A549 (cell line): ENCODE data around the gene MAP3K14. TPM values are rescaled to one million over a fixed set of nuclear protein-coding genes. Genes with fewer than 3 reads are reported as not detected.

Experiments used
- ATAC-seq, 2 experiments: fragments of 200-7000 bp in 1 of 2; fragments of >200 bp in 1 of 2; cut with Nextera tagmentation in 1 of 2; cut with Tn5 transposase in 1 of 2; 3 replicates each; pipeline versions ENCODE4 v1.8.0 to v1.9.1; 2018 to 2020; ENCODE audit warnings: mild to moderate bottlenecking in 1 of 2, moderate library complexity in 1 of 2
- CTCF ChIA-PET: fragments of 300-600 bp; sonication (Branson Sonifier 250); formaldehyde crosslinking; extraction: SDS; loops from one replicate; lab custom pipeline; 2021; ENCODE audit warnings: antibody characterized with exemption, inconsistent platforms; lab: Yijun Ruan, JAX
- POLR2A ChIA-PET: fragments of 350-600 bp; formaldehyde crosslinking; extraction: SDS; loops from one replicate; lab custom pipeline; 2021; ENCODE audit warnings: antibody characterized with exemption, inconsistent platforms; lab: Yijun Ruan, JAX
- DNase-seq, 2 experiments: peaks; one replicate each; pipeline versions ENCODE4 v3.0.0 to v3.0.0-alpha.2; 2011 to 2016; ENCODE audit warnings: low read depth in 1 of 2, low spot score in 1 of 2
- FAIRE-seq: peaks from 2 replicates; lab custom pipeline; 2011; peaks lifted over from hg19 to GRCh38; lab: Jason Lieb, UNC
- H3K27ac ChIP-seq, 2 experiments: fragments of >200 bp; sonication (Bioruptor Twin); formaldehyde crosslinking; 3 replicates each; pipeline ENCODE4 v1.5.1; 2016 to 2017
- H3K4me1 ChIP-seq: fragments of >200 bp; sonication (Bioruptor Twin); formaldehyde crosslinking; 3 replicates; pipeline ENCODE4 v1.6.1; 2016
- H3K4me2 ChIP-seq: fragments of >200 bp; sonication (Bioruptor Twin); formaldehyde crosslinking; 3 replicates; pipeline ENCODE4 v1.6.1; 2016
- H3K4me3 ChIP-seq: fragments of >200 bp; sonication (Bioruptor Twin); formaldehyde crosslinking; 3 replicates; pipeline ENCODE4 v1.5.1; 2016
- H3K9me3 ChIP-seq: fragments of >200 bp; sonication (Bioruptor Twin); formaldehyde crosslinking; 3 replicates; pipeline ENCODE4 v1.6.1; 2016
- BHLHE40 ChIP-seq: IDR thresholded peaks from 2 replicates; pipeline ENCODE4 v1.6.1; 2012; ENCODE audit warnings: low read depth, low read length, inconsistent platforms
- CBX8 ChIP-seq: fragments of 200-600 bp; sonication (generic); IDR thresholded peaks from 2 replicates; pipeline ENCODE4 v1.6.1; 2016
- CEBPB ChIP-seq, 2 experiments: fragments of >200 bp in 1 of 2; sonication (Bioruptor Twin) in 1 of 2; formaldehyde crosslinking in 1 of 2; IDR thresholded peaks; 2 replicates each; pipeline ENCODE4 v1.6.1; 2012 to 2016
- CHD4 ChIP-seq: fragments of 200-600 bp; sonication (generic); IDR thresholded peaks from 2 replicates; pipeline ENCODE4 v1.6.1; 2016; ENCODE audit warnings: antibody characterized with exemption, mild to moderate bottlenecking, borderline replicate concordance
- CTCF ChIP-seq: fragments of >200 bp; sonication (Bioruptor Twin); formaldehyde crosslinking; IDR thresholded peaks from 3 replicates; pipeline ENCODE4 v1.5.1; 2016
- EHMT2 ChIP-seq: fragments of 200-600 bp; sonication (generic); IDR thresholded peaks from 2 replicates; pipeline ENCODE4 v1.6.1; 2016; ENCODE audit warnings: antibody characterized with exemption, low read depth, mild to moderate bottlenecking, moderate library complexity
- FOSL2 ChIP-seq, 2 experiments: fragments of 450-650 bp in 1 of 2; fragments of >200 bp in 1 of 2; sonication (Bioruptor Twin) in 1 of 2; formaldehyde crosslinking; IDR thresholded peaks; 2 replicates each; pipeline versions ENCODE4 v1.5.0 to v1.6.1; 2016 to 2020; ENCODE audit warnings: mild to moderate bottlenecking in 1 of 2, moderate library complexity in 1 of 2
- FOXS1 ChIP-seq: fragments of 250-450 bp; sonication (Bioruptor Pico); IDR thresholded peaks from 2 replicates; pipeline ENCODE4 v1.5.0; 2020; ENCODE audit warnings: mild to moderate bottlenecking, moderate library complexity
- HEYL ChIP-seq: fragments of 250-450 bp; sonication (Bioruptor Pico); IDR thresholded peaks from 2 replicates; pipeline ENCODE4 v1.8.0; 2021; ENCODE audit warnings: mild to moderate bottlenecking, moderate library complexity
- HOXA7 ChIP-seq: fragments of 250-450 bp; sonication (Bioruptor Pico); IDR thresholded peaks from 2 replicates; pipeline ENCODE4 v1.5.0; 2020; ENCODE audit warnings: mild to moderate bottlenecking, moderate library complexity
- HOXB5 ChIP-seq: fragments of 250-450 bp; sonication (Bioruptor Pico); IDR thresholded peaks from 2 replicates; pipeline ENCODE4 v1.5.0; 2020; ENCODE audit warnings: mild to moderate bottlenecking, moderate library complexity
- JUNB ChIP-seq: fragments of >200 bp; sonication (Bioruptor Twin); formaldehyde crosslinking; IDR thresholded peaks from 2 replicates; pipeline ENCODE4 v1.6.1; 2016
- MAFK ChIP-seq: fragments of 450-650 bp; IDR thresholded peaks from 2 replicates; pipeline ENCODE4 v1.6.1; 2014; ENCODE audit not compliant: partially characterized antibody
- MYC ChIP-seq: IDR thresholded peaks from 2 replicates; pipeline ENCODE4 v1.6.1; 2012; ENCODE audit warnings: mild to moderate bottlenecking, inconsistent platforms, low read length, improper control_type of control experiment, borderline replicate concordance
- NPAS2 ChIP-seq: fragments of 250-450 bp; sonication (Bioruptor Pico); IDR thresholded peaks from 2 replicates; pipeline ENCODE4 v1.8.0; 2022; ENCODE audit warnings: mild to moderate bottlenecking, moderate library complexity, borderline replicate concordance
- NR3C1 ChIP-seq: fragments of >200 bp; sonication (Bioruptor Twin); formaldehyde crosslinking; IDR thresholded peaks from 3 replicates; pipeline ENCODE4 v1.6.1; 2017
- POLR2AphosphoS2 ChIP-seq: conservative IDR thresholded peaks from 2 replicates; pipeline ENCODE4 v1.6.1; 2012; ENCODE audit warnings: low read length, improper control_type of control experiment, inconsistent platforms
- RAD21 ChIP-seq, 2 experiments: fragments of >200 bp in 1 of 2; sonication (Bioruptor Twin) in 1 of 2; formaldehyde crosslinking in 1 of 2; IDR thresholded peaks in 1 of 2; conservative IDR thresholded peaks in 1 of 2; 2 replicates in 1 of 2; 3 replicates in 1 of 2; pipeline ENCODE4 v1.6.1; 2012 to 2018; ENCODE audit warnings: inconsistent platforms in 1 of 2
- SMC3 ChIP-seq: fragments of >200 bp; sonication (Bioruptor Twin); formaldehyde crosslinking; IDR thresholded peaks from 3 replicates; pipeline ENCODE4 v1.6.1; 2018; ENCODE audit warnings: inconsistent platforms
- ZC3H11A ChIP-seq: fragments of 450-650 bp; IDR thresholded peaks from 2 replicates; pipeline ENCODE4 v1.6.1; 2014; ENCODE audit warnings: antibody characterized with exemption, mild to moderate bottlenecking
- ZSCAN20 ChIP-seq: fragments of 250-450 bp; sonication (Bioruptor Pico); IDR thresholded peaks from 2 replicates; pipeline ENCODE4 v1.8.0; 2022; ENCODE audit warnings: mild to moderate bottlenecking, moderate library complexity
- WGBS: methylation state at CpG from one replicate; pipeline ENCODE4 v1.1.6; 2017; ENCODE audit errors: missing lambda C conversion rate; 5-methylcytosine and 5-hydroxymethylcytosine counted together
- polyA plus RNA-seq, 4 experiments: library from polyadenylated mRNA; depleted of rRNA in 3 of 4; stranded (reverse); fragments of >200 nt; fragmentation: RNase III in 1 of 4; extraction: RNeasy Plus Mini Kit Qiagen cat#74134 plus additional on column Dnase treatment in 1 of 4; gene quantifications; 2 replicates in 3 of 4; 3 replicates in 1 of 4; pipeline ENCODE4 v1.2.3, GENCODE V29; 2011 to 2017
- TF ChIP-seq, protein P1 (sequence below): IDR thresholded peaks from 2 replicates; pipeline ENCODE4 v1.6.1; 2012

MAP3K14 gene
- polyA plus RNA-seq, 2 of the 4 experiments (the other 2 are of a cell fraction), result 9.1 to 34.5 TPM

GRCh38 chr17:45234641-45235415 is 82.0 kb downstream of the MAP3K14 start:
- CTCF ChIA-PET, result interaction anchor here (0.7 to 52.3 kb wide), 45 partner anchors 8 to 193 kb away, joined by 3 to 2147 read pairs (median 5); partner anchors contain the start of genes ACBD4, FMNL1, HEXIM1 and HEXIM2
- 25% methylated on average over 6 of the region's 6 CpGs for WGBS
- DNase-seq, result peak in 1 of 2 experiments; percentile 66

GRCh38 chr17:45233423-45233924 is 83.3 kb downstream of the MAP3K14 start:
- CTCF ChIA-PET, result interaction anchor here (3.0 to 52.3 kb wide), 8 partner anchors 7 to 150 kb away, joined by 8 to 2147 read pairs (median 128); partner anchors contain the start of genes ACBD4, FMNL1, HEXIM1 and HEXIM2
- FAIRE-seq (no peak), DNase-seq (peak in 1 of 2 experiments; percentile 3), ATAC-seq (no peak)
- no peaks in the 10 kb centered on the region for H3K9me3 ChIP-seq
- WGBS, result 83% methylated on average over 8 of the region's 8 CpGs
- H3K4me1 ChIP-seq, result peaks cover 52% of the 10 kb centered on the region
- H3K27ac ChIP-seq, result peak overlapping the region in 1 of 2 experiments; percentile 97; a peak in 4 of 6 replicates
- POLR2A ChIA-PET, result no interaction called here
- no peak overlapping the region for H3K4me3 ChIP-seq
- no peak overlapping the region for H3K4me2 ChIP-seq
- TF ChIP-seq HOXA7 (CRISPR knock-in tag) (no peak), NR3C1 (no peak), FOSL2 (IDR thresholded peaks at IDR 0.05) (no peak), FOSL2 (CRISPR knock-in tag; IDR thresholded peaks at IDR 0.05) (no peak)

More at GRCh38 chr17:45234641-45235415, 82.0 kb downstream of the MAP3K14 start:
- H3K4me1 ChIP-seq, result peaks cover 41% of the 10 kb centered on the region
- peak; percentile 13 for FAIRE-seq
- TF ChIP-seq SMC3, result peak; percentile 26; the same call in 1 of the 3 replicates
- peak; percentile 41 to 58 for TF ChIP-seq RAD21 (conservative IDR thresholded peaks at IDR 0.05 in 1 of 2, IDR thresholded peaks at IDR 0.05 in 1 of 2)
- peak; percentile 52 for TF ChIP-seq CTCF
- TF ChIP-seq BHLHE40, result no peak
- POLR2A ChIA-PET, result interaction anchor here (0.7 kb wide), 2 partner anchors 9 to 86 kb away, joined by 3 read pairs; partner anchors contain the start of gene HEXIM1
- H3K9me3 ChIP-seq, result no peaks in the 10 kb centered on the region
- peak; percentile 39 to 63 for ATAC-seq
- H3K4me2 ChIP-seq, result peak overlapping the region; percentile 5; the same call in 1 of the 3 replicates
- H3K27ac ChIP-seq, result peak overlapping the region; percentile 35 to 66; a peak in 5 of 6 replicates
- H3K4me3 ChIP-seq, result no peak overlapping the region

DNA sequence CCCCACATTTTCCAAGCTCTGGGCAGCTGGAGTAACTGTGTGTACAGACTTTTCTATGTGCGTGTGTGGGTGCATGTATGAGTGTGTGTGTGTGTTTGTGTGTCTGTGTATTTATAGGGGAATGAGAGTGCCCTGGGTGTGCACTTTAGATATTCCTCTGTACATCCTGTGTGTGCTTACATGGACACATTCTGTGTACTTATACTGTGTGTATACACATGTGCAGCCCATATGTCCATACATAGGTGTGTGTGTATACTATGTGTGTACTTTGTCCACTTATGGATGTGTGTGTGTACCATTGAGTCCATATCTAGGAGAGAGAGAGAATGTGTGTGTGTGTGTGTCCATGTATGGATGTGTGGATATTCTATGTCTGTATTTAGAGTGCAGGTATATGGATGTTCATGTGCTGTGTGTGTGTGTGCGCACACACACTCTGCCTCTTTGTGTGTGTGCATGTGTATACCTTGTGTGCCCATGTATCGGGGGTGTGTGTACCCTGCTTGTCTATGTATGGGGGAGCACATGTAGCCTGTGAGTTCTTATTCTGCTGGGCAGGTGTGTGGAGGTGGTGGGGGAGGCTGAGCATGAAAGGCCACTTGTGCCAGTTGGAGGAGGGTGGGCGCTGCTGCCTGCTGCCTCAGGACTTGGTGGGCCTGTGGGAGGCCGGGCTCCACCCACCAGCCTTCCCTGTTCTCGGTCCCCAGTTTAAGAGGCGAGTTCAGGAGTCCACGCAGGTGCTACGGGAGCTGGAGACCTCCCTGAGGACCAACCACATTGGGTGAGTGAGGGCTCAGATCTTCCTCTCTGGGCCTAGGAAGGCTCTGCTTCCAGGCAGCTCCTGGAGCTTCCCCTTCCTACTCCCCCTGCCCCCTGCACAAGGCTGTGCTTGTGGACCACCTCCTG is 84.1 kb downstream of the MAP3K14 start:
- Histone ChIP-seq H3K9me3 (no peaks in the 10 kb centered on the region), H3K4me3 (no peak overlapping the region), H3K27ac (peak overlapping the region; percentile 97; a peak in 5 of 6 replicates), H3K4me1 (peaks cover 59% of the 10 kb centered on the region), H3K4me2 (peak overlapping the region; percentile 92; the same call in 2 of the 3 replicates)
- DNase-seq, result peak in 1 of 2 experiments; percentile 12
- WGBS, result 87% methylated on average over 9 of the region's 9 CpGs
- ChIA-PET POLR2A (no interaction called here), CTCF (interaction anchor here (0.6 to 52.3 kb wide), 15 partner anchors 6 to 193 kb away, joined by 3 to 2147 read pairs (median 8); partner anchors contain the start of genes ACBD4, FMNL1, HEXIM1 and HEXIM2)
- no peak for ATAC-seq
- FAIRE-seq, result no peak
- TF ChIP-seq HOXB5 (CRISPR knock-in tag), result no peak
- TF ChIP-seq MAFK, result no peak
- no peak for TF ChIP-seq FOXS1
- TF ChIP-seq POLR2AphosphoS2, result no peak
- TF ChIP-seq CTCF, result no peak
- TF ChIP-seq CEBPB (IDR thresholded peaks at IDR 0.05), result no peak
- TF ChIP-seq JUNB, result no peak
- TF ChIP-seq BHLHE40, result no peak
- no peak for TF ChIP-seq NPAS2
- TF ChIP-seq ZSCAN20 (CRISPR knock-in tag), result no peak
- no peak for TF ChIP-seq ZC3H11A
- TF ChIP-seq HEYL, result no peak
- TF ChIP-seq, protein P1, sequence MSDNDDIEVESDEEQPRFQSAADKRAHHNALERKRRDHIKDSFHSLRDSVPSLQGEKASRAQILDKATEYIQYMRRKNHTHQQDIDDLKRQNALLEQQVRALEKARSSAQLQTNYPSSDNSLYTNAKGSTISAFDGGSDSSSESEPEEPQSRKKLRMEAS, result no peak
- TF ChIP-seq CHD4, result no peak
- TF ChIP-seq MYC, result no peak
- TF ChIP-seq EHMT2, result no peak
- TF ChIP-seq SMC3, result no peak
- TF ChIP-seq CBX8, result no peak
